Raji (cell line): ENCODE results near the gene SMCO2.

Experiments used
- POLR2A ChIP-seq: IDR thresholded peaks from 2 replicates; pipeline ENCODE4 v1.6.1; 2011; ENCODE audit warnings: low read depth, low read length, control low read depth; ENCODE audit not compliant: insufficient read depth

The SMCO2 gene

DNA sequence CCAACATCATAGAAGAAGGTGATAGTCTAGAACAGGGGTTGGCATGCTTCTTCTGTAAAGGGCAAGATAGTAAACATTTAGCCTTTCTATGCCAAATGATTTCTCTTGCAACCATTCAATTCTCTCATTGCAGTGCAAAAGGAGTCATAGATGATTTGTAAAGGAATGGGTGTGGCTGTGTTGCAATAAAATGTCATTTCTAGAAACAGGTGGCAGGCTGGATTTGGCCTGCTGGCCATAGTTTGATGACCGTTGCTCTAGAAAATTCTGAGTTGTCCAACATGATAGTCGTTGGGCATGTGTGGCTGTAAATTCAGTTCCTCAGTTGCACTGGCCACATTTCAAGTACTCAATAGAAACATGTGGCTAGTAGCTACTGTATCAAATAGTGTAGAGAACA, 21.7 kb downstream of the SMCO2 start:
- no peak for TF ChIP-seq POLR2A

DNA sequence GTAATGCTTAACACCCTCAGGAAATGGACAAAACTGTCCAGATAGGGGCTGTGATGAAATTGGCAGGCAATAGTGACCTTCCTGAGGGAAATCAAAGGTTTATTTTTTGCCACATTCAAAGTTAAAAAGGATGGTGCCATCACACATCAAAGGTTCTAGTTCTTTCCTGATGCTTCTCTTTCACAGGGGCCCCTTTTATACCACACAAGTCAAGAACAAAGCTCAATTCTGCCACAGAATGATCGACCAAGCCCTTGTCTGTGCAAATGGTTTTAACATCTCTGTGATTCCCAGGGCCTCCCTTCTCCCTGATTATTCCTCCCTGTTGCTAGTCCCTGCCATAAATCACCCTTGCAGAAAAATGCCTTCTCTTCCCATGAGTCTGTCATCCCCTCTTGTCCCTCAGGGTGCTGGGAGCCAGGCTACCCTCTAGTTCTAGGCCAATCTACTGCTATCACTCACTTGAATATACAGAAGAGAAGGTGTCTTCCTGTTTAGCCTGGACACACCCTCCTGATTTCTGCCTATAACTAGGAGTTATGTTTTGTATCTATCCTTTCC, 22.7 kb downstream of the SMCO2 start:
- TF ChIP-seq POLR2A = no peak

DNA sequence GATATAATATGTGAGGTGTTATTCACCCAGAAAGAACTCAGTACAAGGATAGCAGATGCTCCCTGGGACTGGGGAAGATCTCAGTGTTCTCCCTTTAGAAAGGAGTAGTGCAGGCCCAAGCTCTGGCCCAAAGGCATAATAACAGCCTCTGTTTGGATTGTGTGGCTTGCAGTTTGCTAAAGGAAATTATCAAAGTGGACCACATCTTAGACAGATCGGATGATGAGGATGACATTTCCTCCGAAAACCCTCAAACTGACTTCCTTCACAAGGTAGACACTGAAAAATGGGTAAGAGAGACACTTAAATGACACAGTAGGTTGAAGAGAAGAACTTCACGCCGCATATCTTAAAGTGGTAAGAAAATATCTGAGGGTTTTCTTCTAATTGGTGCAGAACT, 26.1 kb downstream of the SMCO2 start:
- no peak for TF ChIP-seq POLR2A

DNA sequence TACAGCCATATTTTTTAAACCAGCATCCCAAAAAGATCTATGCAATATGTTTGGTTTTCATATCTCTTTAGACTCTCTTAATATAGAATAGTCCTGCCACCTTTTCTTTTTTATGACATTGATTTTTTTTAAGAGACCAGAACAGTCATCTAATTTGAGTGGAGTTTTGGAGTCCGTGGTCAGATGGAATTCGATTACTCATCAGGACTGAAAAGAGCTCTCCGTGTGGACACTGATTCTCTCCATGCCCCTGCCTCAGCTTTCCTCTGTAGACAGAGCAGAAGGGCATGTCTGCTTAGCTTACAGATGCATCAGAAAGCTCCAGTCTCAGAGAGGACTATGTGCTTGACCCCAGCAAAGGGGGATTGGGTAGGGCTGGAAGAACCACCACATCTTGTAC, 27.8 kb downstream of the SMCO2 start:
- no peak for TF ChIP-seq POLR2A

DNA sequence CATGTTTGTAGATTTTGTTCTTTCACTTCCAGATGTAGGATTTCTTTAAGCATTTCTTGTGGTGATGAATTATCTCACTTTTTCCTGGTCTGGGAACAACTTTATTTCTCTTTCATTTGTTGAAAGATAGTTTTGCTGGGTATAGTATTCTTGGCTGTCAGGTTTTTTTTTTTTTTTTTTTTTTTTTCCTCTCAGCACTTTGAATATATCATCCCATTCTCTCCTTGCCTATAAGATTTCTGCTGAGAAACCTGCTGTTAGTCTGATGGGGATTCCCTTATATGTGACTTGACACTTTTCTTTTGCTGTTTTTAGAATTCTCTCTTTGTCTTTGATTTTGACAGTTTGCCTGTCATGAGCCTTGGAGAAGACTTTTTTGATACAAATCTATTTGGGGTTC, 30.5 kb downstream of the SMCO2 start:
- TF ChIP-seq POLR2A = no peak

DNA sequence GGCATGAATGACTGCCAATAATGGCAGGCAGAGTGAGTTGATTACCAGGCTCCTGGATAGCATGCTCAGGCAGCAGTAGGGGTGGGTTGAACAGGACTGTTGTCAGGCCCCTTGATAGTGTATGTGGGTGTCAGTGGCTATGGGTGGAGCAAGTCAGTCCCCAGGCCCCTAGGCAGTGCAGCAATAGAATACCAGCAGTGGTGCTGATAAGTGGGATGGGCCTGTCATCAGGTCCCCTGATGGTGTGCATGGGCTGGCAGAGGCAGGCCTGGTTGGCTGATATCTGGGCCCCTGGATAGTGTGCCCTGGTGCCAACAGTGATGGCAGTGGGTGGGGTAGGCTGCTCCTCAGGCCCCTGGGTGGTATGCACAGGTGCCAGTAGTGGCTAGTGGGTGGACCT, 32.4 kb downstream of the SMCO2 start:
- no peak for TF ChIP-seq POLR2A

DNA sequence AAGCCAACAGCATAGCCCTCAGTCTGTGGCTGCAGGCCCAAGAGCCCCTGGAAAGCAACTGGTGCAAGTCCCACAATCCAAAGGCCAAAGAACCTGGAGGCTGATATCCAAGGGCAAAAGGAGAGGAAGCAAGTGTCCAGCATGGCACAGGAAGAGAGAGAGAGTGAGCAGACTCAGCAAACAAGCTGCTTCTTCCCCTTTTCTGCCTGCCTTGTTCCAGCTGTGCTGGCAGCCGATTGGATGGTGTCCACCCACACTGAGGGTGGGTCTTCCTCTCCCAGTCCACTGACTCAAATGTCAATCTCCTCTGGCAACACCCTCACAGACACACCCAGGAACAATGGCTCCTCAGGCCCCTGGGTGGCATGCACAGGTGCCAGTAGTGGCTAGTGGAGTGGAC, 33.5 kb downstream of the SMCO2 start:
- TF ChIP-seq POLR2A = no peak

DNA sequence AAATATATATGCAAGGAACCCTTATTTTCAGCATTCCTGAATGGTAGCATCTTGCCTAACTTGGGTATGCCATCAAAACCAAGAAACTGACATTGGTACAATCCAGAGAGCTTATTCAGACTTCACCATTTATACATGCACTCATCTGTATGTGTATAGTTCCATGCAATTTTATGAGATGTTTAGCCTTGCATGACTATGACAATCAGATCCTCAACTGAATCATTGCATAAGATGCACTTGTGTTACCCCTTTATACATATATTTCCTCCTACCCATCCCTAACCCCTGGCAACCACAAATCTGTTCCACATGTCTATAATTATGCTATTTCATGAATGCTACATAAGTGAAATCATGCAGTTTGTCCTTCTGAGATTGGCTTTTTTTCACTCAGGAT, 40.4 kb downstream of the SMCO2 start:
- TF ChIP-seq POLR2A = no peak

DNA sequence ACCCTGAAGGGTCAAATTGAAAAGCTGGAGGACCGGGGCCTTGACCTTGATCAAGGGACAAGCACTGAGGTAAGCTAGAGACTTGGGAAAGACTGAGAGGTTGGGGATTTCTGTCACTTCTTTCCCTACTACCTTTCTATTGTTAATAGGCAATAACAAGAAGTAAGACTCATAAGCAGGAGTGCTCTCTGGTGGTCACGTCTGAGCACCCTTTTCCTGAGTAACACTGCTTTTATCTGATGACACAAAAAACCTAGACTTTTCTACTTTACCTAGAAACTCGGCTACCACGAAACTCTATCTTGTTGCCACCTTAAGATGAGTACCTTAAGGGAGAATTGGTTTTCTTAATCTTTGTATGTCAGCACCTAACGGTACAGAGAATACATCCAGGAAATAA, 41.9 kb downstream of the SMCO2 start:
- no peak for TF ChIP-seq POLR2A

DNA sequence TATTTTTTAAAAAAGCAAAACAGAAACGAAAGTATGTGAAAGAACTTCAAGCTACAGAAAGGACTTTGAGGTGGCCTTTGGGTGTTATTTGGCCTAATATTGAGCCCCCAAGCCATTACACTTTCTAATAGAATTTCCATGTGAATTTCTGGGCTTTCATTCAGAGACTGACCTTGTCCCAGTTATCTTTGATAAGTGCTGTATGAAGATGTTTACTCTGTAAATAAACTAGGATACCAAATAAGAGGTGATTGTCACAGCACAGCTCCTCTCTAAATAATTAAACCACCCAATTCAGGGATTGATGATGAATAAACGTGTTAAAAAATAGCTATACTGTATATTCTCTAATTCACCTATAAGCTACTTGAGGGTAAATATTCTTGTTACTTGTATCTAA, 44.7 kb downstream of the SMCO2 start:
- no peak for TF ChIP-seq POLR2A

DNA sequence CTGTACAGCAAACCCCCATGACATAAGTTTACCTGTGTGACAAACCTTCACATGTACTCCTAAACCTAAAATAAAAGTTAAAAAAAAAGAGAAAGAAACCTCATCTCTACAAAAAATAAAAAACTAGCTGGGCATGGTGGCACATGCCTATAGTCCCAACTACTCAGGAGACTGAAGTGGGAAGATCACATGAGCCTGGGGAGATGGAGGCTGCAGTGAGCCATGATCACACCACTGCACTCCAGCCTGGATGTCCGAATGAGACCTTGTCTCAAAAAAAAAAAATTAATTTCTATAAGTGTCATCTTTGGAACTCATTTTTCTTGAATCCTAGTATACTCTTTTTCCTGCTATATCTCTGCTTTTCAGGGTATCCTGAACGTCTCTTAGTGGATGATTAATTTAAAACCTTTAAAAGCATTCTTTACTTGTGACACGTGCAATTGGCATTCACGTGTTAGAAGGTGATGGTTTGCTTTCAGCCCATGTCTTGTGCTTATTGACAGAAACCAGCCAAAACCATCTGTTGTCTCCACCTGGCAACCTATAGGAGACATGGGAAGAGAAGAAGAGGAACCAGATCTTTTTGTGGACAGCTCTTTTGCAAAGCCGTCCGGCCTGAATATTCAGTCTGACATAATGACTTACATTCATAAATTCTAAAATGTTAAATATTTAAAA, 46.9 kb downstream of the SMCO2 start:
- TF ChIP-seq POLR2A = no peak

DNA sequence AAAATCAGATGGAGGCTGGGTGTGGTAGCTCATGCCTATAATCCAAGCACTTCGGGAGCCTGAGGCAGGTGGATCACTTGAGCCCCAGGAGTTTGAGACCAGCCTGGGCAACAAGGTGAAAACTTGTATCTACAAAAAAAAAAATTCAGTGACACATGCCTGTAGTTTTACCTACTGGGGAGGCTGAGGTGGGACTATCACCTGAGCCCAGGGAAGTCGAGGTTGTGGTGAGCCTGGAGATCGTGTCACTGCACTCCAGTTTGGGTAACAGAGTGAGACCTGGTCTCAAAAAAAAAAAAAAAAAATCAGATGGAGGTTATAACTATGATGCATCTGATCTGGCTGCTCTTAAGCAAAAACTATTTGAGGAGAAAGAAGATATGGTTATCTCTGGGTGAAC, 50.9 kb downstream of the SMCO2 start:
- no peak for TF ChIP-seq POLR2A

DNA sequence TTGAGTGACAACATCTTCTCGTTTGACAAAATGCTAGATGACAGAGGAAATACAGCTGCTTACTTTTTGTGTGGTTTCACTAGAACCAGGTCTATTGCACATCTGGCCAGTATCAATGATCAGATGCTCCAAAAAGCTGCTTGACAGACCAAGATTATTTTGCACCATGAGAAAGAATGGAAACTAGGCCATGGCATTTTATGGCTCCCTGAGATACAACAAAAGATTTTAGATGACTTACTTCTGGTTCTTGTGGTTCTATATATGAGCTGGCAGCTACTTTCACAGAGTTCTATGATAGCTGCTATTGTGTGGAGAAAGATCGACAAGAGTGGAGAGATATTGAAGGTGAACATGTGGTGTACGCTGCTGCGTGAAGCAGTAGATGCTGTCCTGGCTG, 51.6 kb downstream of the SMCO2 start:
- TF ChIP-seq POLR2A = no peak

DNA sequence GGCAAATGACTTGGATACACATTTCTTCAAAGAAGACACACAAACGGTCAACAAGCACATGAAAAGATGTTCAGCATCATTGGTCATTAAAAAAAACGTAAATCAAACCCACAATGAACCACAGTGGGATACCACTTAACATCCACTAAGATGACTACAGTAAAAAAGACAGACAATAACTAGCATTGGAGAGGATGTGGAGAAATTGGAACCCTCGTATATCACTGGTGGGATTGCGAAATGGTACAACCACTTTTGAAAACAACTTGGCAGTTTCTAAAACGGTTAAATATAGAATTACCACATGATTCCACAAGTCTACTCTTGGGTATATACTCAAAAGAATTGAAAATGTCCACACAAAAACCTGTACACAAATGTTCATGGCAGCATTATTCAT, 52.2 kb downstream of the SMCO2 start:
- no peak for TF ChIP-seq POLR2A

DNA sequence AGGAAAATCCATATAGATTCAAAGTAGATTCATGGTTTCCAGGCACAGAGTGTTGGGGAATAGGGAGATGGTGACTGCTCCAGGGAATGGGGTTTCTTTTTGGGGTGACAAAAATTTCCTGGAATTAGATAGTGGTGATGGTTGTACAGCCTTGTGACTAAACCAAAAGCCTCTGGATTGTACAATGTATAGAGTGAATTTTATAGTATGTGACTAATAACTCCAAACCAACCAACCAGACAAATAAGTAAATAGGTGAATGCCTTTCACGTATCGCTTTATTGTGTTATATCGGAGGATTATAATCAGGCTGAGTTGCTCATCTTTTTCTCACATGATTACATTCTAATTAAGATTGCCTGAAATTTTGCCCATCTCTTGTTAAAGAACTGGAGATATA, 52.8 kb downstream of the SMCO2 start:
- no peak for TF ChIP-seq POLR2A

DNA sequence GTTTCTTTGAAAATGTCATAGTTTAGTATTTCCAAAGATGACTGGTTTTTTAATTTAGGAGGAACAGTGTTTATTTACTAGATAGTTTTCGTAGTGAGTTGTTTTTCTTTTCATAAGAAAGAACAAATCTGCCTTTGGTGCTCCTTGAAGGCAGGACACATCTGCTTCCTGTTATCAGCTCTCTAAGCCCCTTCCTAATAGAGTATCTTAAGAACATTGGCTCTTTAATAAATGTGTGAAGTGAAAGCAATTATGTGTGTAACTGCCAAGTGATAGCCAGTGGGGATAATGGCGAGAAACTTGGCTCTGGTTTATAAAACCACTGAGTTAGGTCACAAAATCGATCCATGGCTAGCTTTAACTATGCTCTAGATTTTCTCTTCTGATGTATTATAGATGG, 54.0 kb downstream of the SMCO2 start:
- no peak for TF ChIP-seq POLR2A

DNA sequence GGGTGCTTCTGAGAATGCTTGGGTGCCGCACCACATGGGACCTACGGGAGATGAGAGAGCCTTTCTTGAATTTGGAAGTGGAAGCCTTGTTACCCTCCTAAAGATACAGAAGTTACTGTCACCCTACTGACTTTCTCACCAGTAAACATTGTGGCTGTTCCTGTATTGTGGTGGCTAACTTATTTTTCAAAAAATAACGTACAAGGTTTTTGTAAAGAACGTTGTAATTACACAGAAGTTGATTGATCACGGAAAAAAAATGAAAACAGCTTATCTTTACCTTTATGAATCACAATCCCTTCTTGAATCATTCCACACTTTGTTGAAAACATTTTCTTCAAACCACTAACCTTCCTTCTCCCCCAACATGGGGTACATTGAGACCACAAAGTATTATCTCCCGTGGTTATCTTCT, 55.5 kb downstream of the SMCO2 start:
- TF ChIP-seq POLR2A = no peak

DNA sequence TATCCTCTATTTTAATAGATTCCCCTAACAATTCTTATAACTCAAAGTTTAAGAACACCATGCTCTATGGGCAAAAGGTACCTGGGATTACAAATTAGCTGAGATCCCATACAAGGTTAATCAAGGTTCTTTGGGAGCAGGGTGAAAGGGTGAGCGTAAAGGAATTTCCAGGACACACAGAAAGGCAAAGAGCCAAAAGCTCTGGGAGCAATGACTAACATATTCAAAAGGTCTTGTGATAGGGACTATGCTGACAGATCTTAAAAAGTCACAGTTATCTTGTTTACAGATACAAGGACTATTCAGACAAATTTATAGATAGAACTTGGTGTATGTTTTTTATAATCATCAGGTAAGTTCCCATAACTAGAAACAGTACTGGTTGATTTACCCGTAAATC, 58.0 kb downstream of the SMCO2 start:
- no peak for TF ChIP-seq POLR2A

DNA sequence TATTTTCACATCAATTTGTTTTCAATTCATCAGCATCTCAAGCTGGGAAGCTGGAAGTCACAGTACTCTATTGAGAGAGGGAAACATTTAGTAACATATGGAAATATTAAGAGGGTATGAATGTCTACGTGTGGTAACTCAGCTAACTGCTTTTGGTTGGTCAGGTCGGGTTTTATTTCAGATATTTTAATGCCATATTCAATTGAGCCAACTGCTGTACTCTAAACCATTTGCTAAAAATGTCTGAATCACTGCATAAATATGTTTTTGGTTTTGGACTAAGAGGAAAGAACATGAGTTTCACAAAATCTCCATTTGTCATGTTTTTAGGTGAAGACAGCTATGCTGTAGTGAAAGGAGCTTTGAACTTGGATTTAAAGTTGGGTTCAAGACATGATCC, 58.6 kb downstream of the SMCO2 start:
- TF ChIP-seq POLR2A = no peak
